OCI-LY7 (cell line): ENCODE measurements around the gene TCERG1.

Experiments used
- EZH2phosphoT487 ChIP-seq: fragments of 200-600 bp; sonication (generic); IDR thresholded peaks from 2 replicates; pipeline ENCODE4 v1.6.1; 2018; ENCODE audit warnings: low read depth, borderline replicate concordance, mild to moderate bottlenecking, mixed run types, antibody characterized with exemption, low read length, moderate library complexity, mixed read lengths
- TF ChIP-seq, protein P1 (sequence below): fragments of 200-600 bp; sonication (generic); conservative IDR thresholded peaks from 2 replicates; pipeline ENCODE4 v1.5.1; 2014; ENCODE audit warnings: mild to moderate bottlenecking, antibody characterized with exemption, low read length, moderate library complexity, mixed read lengths

DNA sequence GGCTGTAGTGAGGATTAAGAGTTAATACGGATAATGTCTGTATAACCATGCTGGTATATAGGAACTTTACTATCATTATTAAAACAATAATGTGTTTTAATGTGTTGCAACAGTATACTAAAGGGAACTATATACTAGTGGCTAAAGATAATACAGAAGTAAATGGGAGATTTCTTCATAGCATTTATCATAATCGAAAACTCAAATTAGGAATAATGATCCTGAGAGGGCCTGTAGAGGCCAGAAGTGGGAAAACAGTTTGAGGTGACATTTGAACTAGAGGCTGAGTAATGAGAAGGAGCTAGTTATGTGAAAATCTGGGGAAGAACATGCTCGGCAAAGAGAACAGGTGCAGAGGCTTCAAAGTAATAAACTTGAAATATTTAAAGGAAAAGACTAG, 2.9 kb downstream of the TCERG1 start:
- TF ChIP-seq, protein P1, sequence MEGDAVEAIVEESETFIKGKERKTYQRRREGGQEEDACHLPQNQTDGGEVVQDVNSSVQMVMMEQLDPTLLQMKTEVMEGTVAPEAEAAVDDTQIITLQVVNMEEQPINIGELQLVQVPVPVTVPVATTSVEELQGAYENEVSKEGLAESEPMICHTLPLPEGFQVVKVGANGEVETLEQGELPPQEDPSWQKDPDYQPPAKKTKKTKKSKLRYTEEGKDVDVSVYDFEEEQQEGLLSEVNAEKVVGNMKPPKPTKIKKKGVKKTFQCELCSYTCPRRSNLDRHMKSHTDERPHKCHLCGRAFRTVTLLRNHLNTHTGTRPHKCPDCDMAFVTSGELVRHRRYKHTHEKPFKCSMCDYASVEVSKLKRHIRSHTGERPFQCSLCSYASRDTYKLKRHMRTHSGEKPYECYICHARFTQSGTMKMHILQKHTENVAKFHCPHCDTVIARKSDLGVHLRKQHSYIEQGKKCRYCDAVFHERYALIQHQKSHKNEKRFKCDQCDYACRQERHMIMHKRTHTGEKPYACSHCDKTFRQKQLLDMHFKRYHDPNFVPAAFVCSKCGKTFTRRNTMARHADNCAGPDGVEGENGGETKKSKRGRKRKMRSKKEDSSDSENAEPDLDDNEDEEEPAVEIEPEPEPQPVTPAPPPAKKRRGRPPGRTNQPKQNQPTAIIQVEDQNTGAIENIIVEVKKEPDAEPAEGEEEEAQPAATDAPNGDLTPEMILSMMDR: no peak
- no peak for TF ChIP-seq EZH2phosphoT487
